Measurements from ENCODE around the gene EIF6.

EIF6 gene

DNA sequence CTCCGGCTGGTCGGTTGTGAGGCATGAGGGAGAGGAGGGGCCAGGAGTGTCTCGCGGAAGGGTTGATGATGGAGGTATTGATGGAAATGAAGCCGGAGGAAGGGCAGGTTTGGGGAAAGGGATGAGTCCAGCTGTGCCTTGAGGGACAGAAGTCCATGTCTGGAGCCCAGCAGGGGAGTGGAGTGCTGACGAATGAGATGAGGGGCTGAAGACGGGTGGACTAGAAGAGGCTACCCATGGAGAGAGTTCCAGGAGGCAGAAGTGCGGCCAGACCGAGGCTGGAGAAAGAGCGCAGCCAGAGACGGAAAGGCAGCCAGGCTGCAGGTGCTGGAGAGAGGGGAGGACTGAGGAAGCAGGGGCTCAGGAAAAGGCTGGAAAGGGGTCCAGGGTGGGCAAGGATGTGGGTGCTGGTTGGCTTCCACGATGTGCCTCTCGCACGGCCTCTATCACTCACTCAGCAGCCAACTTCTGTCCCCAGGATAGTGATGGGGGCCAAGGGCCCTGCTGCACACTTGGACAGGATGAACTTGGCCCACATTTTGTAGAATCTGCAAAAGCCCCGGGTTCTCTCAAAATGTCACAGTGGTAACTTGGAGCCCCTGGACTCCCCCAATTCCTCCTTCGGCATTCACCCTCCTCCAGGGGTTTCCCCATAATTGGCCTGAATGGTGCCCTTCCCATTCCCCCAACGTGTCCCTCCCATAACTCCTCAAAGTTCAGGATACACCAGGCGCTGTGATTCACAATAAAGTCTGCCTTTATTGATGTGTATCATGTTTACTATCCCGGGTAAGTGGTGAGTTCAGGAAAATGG, 627 bp upstream of the EIF6 start:
- DNase-seq (ENCODE audit: extremely low read depth, low read depth), result no peak
- H3K4me3 ChIP-seq (replicated peaks; ENCODE audit: low read depth, low read length), result peak overlapping the region; percentile 83
- no peak for TF ChIP-seq CTCF (IDR thresholded peaks at IDR 0.05; ENCODE audit: low read depth, low read length, missing control alignments)

GRCh38 chr20:35283441-35284266, 918 bp downstream of the EIF6 start:
- TF ChIP-seq CTCF (IDR thresholded peaks at IDR 0.05; ENCODE audit: low read depth, low read length, missing control alignments), result no peak
- H3K4me3 ChIP-seq (replicated peaks; ENCODE audit: low read depth, low read length), result peak overlapping the region; percentile 83
- DNase-seq (ENCODE audit: extremely low read depth, low read depth), result no peak

- no peak for TF ChIP-seq CTCF (IDR thresholded peaks at IDR 0.05; ENCODE audit: low read depth, low read length, missing control alignments)
- no peak for DNase-seq (ENCODE audit: extremely low read depth, low read depth)
- no peak overlapping the region for H3K4me3 ChIP-seq (replicated peaks; ENCODE audit: low read depth, low read length)
These were observed 3.0 kb downstream of the EIF6 start for GRCh38 chr20:35281506-35282101.

DNA sequence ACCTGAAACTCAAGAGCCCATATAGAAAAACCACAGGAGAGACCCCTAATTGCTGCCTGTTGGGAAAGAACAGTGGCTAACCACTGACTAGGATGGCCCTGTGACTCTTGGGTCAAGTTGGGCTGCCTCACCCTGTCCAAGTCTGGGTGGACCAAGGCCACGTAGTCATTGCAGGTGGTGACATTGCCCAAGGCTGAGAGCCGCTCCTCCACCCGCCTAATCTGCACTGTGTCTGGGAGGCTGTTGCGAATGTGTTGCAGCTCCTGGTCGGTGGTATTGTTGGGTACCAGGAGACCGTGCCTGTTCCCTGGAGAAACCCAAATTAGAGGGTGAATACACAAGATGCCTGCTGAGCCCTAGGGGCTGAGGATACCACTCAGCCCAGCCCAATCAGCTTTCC, 4.0 kb downstream of the EIF6 start:
- no peak overlapping the region for H3K4me3 ChIP-seq (replicated peaks; ENCODE audit: low read depth, low read length)
- no peak for TF ChIP-seq CTCF (IDR thresholded peaks at IDR 0.05; ENCODE audit: low read depth, low read length, missing control alignments)
- no peak for DNase-seq (ENCODE audit: extremely low read depth, low read depth)

- TF ChIP-seq CTCF (IDR thresholded peaks at IDR 0.05; ENCODE audit: low read depth, low read length, missing control alignments), result no peak
- no peak for DNase-seq (ENCODE audit: extremely low read depth, low read depth)
- no peak overlapping the region for H3K4me3 ChIP-seq (replicated peaks; ENCODE audit: low read depth, low read length)
These were observed 4.9 kb downstream of the EIF6 start for GRCh38 chr20:35279533-35280174.

- no peak for TF ChIP-seq CTCF (IDR thresholded peaks at IDR 0.05; ENCODE audit: low read depth, low read length, missing control alignments)
- DNase-seq (ENCODE audit: extremely low read depth, low read depth), result no peak
- no peak overlapping the region for H3K4me3 ChIP-seq (replicated peaks; ENCODE audit: low read depth, low read length)
These were observed 5.5 kb downstream of the EIF6 start for GRCh38 chr20:35279040-35279439.

All from HFF-Myc (cell line).